Measurements from ENCODE around the gene ATOX1. TPM values are rescaled to one million over a fixed set of nuclear protein-coding genes. Genes with fewer than 3 reads are reported as not detected.
A peak's percentile ranks its signal among the peaks of the same experiment; 100 is the strongest.

ATOX1 gene
- total RNA-seq, 2 donors from 2014 or later, result 6.3 to 39.7 TPM

- H3K27ac ChIP-seq, result no peak overlapping the region
- no peak for TF ChIP-seq CTCF (IDR thresholded peaks at IDR 0.05)
- WGBS, 2 donors, result 89 to 90% methylated on average over 6 of the region's 6 CpGs
Measured at GRCh38 chr5:151741678-151742423, 16.6 kb downstream of the ATOX1 start.

GRCh38 chr5:151740958-151741373 lies 17.5 kb downstream of the ATOX1 start:
- no peak overlapping the region for H3K4me3 ChIP-seq
- H3K27ac ChIP-seq, result peak overlapping the region in 1 of 4 donors; percentile 33
- ATAC-seq (no peak), DNase-seq (no peak)
- peaks cover 8% of the 10 kb centered on the region for H3K4me1 ChIP-seq
- H3K36me3 ChIP-seq (replicated peaks in 1 of 2; ENCODE audit: insufficient read depth in 1 of 2, low read depth in 2 of 2), result peaks cover 0 to 3% of the 10 kb centered on the region in 2 donors
- WGBS, 2 donors, result 75 to 85% methylated on average over 2 of the region's 2 CpGs
- H3K9me3 ChIP-seq, result no peaks in the 10 kb centered on the region
- no peaks in the 10 kb centered on the region for H3K27me3 ChIP-seq
- TF ChIP-seq CTCF (IDR thresholded peaks at IDR 0.05), result no peak
- TF ChIP-seq POLR2A (IDR thresholded peaks at IDR 0.05), result no peak
- intact Hi-C loops (cut with DNase I), result loop anchor here (10.0 kb wide), 1 partner anchor 76 kb away; no protein-coding TSS in a partner anchor

More at GRCh38 chr5:151741678-151742423, 16.6 kb downstream of the ATOX1 start:
- DNase-seq, result no peak
- H3K36me3 ChIP-seq (replicated peaks in 1 of 2; ENCODE audit: insufficient read depth in 1 of 2, low read depth in 2 of 2), result peaks cover 0 to 3% of the 10 kb centered on the region in 2 donors
- H3K27me3 ChIP-seq, result no peaks in the 10 kb centered on the region
- intact Hi-C loops (cut with DNase I), result loop anchor here (10.0 kb wide), 1 partner anchor 77 kb away; no protein-coding TSS in a partner anchor
- ATAC-seq, result no peak
- H3K4me3 ChIP-seq, result no peak overlapping the region
- H3K9me3 ChIP-seq, result no peaks in the 10 kb centered on the region
- peaks cover 8% of the 10 kb centered on the region for H3K4me1 ChIP-seq

- no peaks in the 10 kb centered on the region for H3K27me3 ChIP-seq
- WGBS, 2 donors, result 20 to 21% methylated on average over 11 of the region's 11 CpGs
- TF ChIP-seq CTCF (IDR thresholded peaks at IDR 0.05), result peak; percentile 63 to 85 (median 69)
- TF ChIP-seq POLR2A (IDR thresholded peaks at IDR 0.05), result no peak
- no peak overlapping the region for H3K4me3 ChIP-seq
- peak; percentile 75 for ATAC-seq
- H3K4me1 ChIP-seq, result peaks cover 8% of the 10 kb centered on the region
- intact Hi-C loops (cut with DNase I), result loop anchor here (10.0 kb wide), 1 partner anchor 76 kb away; no protein-coding TSS in a partner anchor
- no peaks in the 10 kb centered on the region for H3K9me3 ChIP-seq
- peak overlapping the region in 1 of 4 donors; percentile 33 for H3K27ac ChIP-seq
- H3K36me3 ChIP-seq (replicated peaks in 1 of 2; ENCODE audit: insufficient read depth in 1 of 2, low read depth in 2 of 2), result peaks cover 0 to 2% of the 10 kb centered on the region in 2 donors
- peak; percentile 40 to 54 (median 49) for DNase-seq
Measured at GRCh38 chr5:151740336-151740942, 18.0 kb downstream of the ATOX1 start.

- H3K36me3 ChIP-seq (replicated peaks in 1 of 2; ENCODE audit: insufficient read depth in 1 of 2, low read depth in 2 of 2), result no peaks in the 10 kb centered on the region
- intact Hi-C loops (cut with DNase I), result loop anchor here (10.0 kb wide), 1 partner anchor 75 kb away; no protein-coding TSS in a partner anchor
- no peak overlapping the region for H3K27ac ChIP-seq
- ATAC-seq, result peak; percentile 28
- H3K4me1 ChIP-seq, result peaks cover 8% of the 10 kb centered on the region
- H3K9me3 ChIP-seq, result no peaks in the 10 kb centered on the region
- TF ChIP-seq CTCF (IDR thresholded peaks at IDR 0.05), result no peak
- no peak for TF ChIP-seq POLR2A (IDR thresholded peaks at IDR 0.05)
- no peaks in the 10 kb centered on the region for H3K27me3 ChIP-seq
- H3K4me3 ChIP-seq, result no peak overlapping the region
- DNase-seq, result peak in 1 of 4 donors; percentile 12
- WGBS, 2 donors, result 76 to 83% methylated on average over 4 of the region's 4 CpGs
Measured at GRCh38 chr5:151739939-151740335, 18.5 kb downstream of the ATOX1 start.
